Activated CD8-positive, alpha-beta memory T cell treated with anti-CD3 and anti-CD28 coated beads for 48 hours (primary cell): ENCODE measurements around the gene NPHP4.

Experiments
- DNase-seq, 3 experiments: peaks; one replicate each; pipeline ENCODE4 v3.0.0-alpha.2; 2020; ENCODE audit warnings: low read depth in 2 of 3, low spot score in 2 of 3

Gene NPHP4

DNA sequence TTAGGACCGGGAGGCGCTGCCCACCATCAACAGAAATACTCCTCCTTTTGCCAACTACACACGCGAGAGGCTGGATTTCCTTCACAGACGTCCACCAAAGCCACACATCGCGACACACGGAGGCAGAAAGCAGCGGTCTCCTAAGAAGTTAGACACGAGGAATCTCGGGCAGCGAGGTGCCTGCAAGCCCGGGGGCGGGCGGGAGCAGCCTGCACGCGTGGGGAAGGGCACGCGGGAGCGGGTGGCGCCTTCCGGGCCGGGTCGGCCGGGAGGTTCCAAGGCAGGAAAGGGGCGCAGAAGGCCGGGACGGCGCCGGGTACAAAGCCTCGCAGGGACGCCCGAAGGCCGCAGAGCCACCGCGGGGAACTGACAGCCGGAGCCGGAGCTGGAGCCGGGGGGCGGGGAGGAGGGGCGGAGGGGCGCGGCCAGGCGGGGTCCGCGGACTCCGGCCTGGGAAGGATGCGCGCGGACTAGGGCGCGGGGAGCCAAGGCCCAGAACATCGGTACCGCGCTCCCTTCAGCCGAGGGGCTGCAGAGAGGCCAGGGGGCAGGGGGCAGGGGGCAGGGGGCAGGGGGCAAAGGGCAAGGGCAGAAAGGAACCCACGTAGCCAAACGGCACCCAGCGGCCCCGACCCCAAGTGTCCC is 722 bp downstream of the NPHP4 start:
- DNase-seq: peak in 1 of 3 experiments; percentile 25

DNA sequence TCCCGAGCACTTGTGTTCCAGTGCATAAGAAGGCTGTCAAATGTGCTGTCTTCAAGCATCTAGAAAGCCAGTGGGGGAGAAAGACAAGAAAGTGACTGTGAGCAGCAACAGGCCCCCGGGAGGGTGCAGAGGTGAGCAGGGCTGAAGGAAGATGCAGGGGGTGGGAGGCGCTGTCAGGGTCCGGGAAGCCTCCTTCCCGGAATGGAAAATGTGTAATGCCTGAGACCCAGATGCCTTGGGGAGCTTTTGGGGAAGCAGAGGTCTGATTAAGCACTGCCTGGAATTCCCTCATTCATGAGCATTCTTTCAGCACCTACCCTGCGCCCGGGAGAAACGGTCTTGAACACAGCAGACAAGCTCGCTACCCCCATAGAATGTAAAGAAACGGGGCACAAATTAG is 1.3 kb downstream of the NPHP4 start:
- no peak for DNase-seq

DNA sequence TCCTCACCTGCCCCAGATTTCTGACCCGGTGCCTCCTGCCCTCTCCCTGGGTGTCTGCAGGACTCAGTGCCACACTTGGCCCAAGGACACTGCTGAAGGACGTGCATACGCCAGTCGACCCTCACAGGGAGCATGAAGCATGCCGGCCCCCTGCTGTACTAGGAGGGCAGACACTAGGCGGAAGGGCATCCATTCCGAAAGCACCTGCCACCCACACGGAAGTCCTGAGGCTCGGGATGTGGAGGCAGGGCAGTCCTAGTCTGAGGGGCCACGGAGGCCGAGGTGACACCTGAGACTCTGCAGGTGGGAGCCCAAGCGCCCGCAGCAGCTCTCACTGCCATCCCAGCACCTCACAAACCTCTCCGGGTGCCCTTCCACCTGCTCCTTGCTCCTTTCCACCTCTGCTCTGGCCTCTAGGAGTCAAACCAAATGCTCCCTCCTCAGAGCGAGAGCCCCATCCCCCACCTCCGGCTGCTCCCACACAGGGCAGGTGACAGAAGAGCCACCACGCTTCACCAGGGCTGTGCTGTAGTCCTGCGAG is 2.4 kb downstream of the NPHP4 start:
- no peak for DNase-seq

DNA sequence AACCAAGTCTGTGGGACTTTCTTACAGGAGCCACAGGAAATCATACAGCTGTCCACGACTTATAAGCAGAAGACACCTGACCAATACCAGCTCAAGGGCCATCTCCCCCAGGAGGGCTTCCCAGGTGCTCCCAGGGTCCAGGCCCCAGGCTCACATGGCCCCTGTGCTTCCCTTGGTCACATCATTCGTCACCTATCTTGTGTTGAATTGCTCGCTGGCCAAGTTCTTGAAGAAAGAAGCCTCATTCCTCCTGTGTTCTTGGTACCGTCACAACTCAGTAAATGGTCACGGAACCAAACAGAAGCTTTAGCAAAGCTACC is 3.0 kb downstream of the NPHP4 start:
- DNase-seq: no peak

DNA sequence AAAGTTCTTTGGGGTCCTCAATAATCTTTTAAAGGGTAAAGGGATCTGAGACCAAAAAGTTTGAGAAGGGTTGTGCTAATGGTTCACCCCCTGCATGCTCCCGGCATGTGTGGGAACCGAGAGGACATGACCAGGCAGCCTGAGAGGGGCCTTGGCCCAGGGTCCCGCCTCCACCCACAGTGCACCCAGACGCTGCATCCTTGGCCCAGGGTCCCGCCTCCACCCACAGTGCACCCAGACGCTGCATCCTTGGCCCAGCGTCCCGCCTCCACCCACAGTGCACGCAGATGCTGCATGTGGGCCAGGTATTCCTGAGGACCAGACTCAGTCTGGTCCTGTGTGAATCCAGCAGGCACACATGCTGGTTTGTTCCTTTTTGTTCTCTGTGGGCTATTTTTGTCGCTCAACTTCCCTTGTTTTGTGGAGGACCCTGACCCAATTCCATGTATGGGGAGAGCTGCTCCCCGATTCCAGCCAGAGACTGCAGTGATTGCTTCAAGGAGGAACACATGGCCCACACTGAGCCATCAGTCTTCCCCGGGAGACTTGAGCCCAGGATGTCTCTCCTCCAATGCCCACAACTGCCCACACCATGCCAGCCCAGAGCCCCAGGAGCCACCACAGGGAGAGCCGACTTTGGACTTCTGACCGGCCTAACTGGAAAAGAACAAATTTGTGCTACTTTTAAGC is 3.5 kb downstream of the NPHP4 start:
- DNase-seq: no peak

DNA sequence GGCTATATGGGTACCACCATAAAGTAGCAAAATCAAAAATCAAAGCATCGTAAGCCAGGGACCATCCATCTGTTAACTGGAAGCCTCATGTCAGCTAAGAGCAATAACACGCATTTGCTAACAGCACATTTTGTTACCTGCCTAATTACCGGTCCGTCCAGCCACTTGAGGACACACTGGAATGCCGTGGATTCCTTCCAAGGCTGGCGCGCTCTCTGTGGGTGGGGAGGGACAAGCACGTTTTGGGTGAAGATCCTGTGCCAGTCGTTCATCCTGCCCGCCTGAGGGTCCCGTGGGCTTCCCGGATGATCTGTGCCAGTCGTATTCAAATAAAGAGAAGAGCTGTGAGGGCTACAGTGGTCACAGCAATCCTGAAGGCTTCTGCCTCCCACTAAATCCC is 6.2 kb downstream of the NPHP4 start:
- DNase-seq: no peak

DNA sequence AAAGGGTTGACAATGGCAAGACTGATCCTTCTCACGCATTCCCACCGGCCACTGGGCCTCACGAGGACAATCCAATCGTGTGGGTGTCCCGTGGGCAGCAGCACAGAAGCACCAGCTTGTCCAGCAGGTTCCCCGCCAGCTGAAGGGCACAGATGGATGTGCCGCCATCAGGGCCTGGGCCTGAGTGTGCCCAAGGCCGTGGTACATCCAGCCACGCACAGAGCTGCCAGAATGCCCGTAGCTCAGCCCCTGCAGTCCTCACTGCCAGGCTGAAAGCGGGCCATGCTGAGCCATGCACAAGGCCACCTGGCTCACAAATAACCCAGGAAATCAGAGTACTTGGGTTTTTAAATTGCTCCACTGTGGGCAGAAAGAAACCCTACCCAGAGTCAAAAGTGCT is 7.0 kb downstream of the NPHP4 start:
- no peak for DNase-seq

DNA sequence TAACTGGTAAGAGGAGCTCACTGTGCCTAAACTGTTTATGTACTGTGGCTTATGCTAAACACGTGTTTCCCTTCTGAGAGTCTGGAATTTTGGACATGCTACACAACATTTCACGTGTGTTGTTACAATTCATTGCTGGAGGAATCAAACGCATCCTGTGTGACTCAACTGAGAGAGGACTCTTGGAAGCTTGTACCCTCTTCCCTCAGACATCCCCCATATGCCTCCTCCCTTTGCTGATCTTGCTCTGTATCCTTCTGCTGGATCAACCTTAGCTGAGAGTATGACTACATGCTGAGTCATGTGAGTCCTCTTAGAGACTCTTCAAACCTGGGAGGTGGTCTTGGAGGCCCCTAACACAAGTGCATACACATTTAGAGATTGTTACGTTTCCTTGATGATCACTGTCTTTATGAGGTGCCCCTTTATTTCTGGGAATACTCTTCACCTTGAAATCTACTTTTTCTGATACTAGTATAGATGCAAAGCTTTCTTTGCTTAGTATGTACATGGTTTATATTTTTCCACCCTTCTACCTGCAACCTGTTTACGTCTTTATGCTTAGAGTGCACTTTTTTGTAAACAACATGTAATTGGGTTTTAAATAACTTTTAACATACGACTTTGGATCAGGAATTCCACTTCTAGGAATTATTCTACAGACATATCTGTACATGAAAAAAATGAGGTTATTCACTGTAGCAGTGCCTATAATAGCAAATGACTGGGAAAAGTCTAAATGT is 8.7 kb downstream of the NPHP4 start:
- DNase-seq: no peak

DNA sequence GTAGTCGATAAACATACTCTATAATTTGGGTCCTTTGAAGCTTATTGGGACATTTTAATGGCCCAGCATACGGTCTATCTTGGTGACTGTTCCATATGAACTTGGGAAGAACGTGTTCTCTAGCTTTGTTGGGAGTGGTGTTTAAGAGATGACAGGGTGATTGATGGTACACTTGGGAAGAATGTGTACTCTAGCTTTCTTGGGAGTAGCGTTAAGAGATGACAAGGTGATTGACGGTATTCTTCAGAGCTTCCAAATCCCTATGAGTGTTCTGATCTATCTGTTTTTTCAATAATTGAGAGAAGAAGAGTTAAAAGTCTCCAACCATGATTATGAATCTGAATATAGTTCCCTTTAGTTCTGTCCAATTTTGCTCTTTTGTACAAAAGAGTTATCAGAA is 9.4 kb downstream of the NPHP4 start:
- DNase-seq: no peak

DNA sequence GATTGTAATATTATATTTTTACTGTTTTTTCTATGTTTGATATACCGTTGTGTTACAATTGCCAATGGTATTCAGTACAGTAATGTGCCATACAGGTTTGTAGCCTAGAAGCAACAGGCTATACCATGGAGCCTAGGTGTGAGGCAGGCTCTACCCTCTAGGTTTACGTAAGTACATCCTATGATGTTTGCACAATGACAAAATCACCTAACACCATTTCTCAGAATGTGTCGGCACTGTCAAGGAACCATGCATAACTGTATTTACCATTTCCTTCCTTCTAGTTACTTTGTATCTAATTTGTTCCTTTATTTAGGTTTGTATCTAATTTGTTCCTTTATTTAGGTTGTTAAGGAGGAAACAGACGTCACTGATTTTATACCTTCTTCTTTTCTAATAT is 9.9 kb downstream of the NPHP4 start:
- DNase-seq: no peak

DNA sequence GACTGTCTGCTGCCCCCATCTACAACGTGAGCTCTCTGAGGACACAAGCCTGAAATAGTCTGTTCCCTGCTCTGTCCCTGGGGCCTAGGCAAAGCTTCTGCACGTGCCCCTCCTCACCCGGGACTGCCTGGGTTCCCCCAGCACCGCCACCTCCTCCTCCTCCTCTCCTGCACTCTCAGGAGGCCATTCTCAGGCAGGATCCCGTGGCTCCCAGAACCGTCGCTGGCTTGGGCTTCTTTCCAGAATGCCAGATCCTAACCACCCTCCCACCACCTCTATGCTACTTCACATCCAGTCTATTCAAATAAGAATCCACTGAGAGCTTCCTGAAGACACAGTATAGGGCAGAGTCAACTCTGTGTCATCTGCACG is 11.2 kb downstream of the NPHP4 start:
- DNase-seq: no peak

DNA sequence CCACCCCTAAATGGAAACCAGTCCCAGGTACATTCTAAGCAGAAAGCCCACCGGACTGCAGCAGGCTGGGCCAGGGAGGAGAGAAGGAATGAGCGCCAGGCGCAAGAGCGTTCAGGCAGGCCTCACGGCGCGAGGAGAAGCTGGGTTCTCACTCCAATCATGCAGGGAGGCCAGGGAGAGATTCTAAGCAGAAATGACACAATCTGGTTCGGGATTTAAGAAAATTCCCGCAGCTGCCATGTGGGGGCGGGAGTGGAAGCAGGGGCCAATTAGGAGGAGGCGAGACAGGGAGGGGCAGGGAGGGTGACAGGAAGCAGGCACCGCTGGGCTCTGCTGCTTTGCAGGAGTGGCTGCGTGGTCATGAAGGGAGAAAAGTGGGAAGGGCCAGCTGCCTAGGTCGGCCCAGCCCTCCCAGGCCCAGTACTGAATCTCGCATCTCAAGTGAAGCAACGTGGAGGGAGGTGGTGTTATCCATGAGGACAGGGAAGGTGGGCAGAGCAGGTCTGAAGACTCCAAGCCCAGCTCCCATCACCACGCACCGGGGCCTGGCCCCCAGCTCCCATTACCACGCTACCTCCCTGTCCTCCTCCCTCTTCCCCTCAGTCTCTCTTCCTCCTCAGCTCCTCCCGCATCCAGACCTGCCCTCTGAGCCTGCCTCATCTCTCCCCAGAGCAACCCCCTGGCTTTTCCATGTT is 11.8 kb downstream of the NPHP4 start:
- no peak for DNase-seq

DNA sequence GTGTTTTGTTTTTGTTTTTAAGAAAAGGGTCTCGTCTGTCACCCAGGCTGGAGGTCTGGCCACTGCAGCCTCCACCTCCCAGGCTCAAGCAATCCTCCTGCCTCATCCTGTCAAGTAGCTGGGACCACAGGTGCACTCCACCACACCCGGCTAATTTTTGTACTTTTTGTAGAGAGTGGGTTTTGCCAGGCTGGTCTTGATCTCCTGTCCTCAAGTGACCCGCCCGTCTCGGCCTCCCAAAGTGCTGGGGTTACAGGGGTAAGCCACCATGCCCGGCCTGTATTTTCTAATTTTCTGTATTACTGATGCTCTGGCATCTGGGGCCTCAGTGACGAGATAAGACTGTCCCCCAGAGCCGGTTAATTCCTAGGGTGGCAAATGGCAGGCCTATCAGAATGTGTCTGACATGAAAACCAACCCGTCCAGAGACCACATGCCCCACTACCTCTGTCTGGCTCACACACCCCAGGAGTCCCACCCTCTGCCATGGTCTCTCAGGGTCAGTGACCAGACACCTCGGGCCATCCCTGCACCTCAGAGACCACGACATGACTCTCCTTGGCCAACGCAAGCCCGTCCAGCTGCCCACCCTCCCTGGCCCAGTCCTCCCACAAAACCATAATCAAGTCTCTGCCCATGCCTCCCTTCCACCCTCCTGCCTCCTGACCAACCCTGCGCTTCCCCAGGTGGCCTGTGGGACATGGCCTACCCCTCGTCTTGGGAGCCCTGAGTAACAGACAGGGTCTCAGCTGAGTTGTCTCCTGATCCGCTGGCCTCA is 12.5 kb downstream of the NPHP4 start:
- no peak for DNase-seq

DNA sequence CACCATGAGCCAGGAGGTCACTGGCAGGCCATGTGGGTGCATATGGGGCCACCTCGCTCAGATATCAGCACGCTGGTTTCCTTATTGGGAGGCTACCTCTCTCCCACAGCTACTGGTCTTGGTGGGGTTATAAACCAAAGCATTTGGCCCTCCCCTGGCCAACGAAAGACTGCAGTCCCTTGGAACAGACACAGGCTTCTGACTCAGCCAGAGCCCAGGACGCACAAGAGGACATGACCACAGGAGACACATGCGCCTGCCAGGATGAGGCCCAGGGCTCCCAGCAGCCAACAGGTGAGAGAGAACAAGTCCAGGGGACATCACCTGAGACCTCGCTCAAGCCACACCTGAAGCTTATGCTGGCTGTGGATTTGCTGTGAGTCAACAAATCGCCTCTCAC is 13.8 kb downstream of the NPHP4 start:
- no peak for DNase-seq

DNA sequence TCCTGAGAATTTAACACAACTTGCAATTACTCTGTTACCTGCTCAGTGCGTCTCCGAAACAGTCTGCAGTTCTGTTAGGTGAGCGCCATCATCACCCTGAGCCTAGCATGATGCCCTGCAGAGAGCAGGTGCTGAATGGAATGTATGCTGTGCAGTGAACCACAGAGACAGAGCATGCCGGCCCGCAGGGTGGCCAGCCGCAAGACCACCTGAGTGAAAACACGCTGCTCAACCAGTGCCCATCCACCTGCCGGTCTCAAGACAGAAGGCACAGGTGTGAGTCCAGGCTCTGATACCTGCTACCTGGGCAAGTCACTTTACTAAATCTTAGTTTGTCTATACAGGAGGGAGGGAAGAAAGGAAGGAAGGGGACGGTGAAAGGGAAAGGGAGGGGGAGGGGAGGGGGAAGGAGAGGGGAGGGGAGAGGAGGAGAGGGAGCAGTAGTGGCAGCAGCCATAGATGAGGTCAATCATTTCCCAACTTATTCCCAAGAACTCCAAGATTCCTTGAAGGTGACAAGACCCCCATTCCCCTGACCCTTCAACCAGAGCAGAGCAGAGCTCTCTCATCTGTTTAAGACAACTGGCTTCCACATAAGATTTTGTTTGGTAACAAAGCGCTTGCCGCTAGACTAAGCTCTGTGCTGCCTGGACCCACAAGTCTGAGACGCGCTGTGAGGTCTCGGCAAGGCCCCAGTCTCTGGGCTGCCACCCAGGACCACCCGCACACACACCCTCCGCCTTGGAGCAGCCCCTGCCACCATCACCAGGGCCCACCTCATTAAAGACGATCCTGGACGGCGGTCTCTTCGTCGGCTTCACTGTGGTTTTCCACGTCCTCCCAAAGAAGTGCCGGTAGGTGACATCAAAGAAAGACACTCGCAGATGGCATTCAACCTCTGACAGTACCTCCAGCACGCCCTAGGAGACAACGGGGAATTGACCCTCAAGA is 14.5 kb downstream of the NPHP4 start:
- no peak for DNase-seq

DNA sequence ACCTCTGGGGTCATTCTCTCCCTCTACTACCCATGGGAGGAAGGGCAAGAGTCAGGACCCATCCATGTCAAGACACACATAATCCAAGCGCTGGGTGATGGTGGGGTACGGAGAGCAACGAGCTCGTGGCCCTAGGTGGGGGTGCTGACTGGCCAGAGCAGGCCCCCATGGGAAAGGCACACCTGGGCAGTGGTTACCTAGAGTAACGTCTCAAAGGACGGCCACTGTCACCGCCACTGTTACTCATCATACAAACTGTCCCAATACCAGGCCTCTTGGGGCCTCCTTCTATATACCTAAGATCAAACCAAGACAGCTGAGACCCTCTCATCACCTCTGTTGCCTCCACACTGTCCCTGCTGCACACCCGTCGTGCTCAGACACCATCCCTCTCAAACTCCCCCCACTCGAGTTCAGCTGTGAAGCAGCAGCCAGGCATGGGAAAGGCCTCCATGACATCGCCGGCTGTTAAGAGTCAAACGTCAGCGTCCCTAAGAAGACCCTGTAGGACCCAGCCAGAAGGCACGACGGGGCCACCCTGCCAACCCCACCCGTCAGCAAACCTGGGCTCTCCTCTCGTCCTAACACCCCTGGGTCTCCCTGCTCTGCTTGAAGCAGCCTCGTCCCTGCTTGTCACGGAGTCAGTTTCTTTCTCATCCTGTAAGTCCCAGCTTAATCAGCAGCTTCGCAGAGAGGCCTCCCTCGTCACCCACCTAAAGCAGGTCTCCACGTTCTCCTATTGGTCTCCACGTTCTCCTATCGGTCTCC is 15.3 kb downstream of the NPHP4 start:
- no peak for DNase-seq

DNA sequence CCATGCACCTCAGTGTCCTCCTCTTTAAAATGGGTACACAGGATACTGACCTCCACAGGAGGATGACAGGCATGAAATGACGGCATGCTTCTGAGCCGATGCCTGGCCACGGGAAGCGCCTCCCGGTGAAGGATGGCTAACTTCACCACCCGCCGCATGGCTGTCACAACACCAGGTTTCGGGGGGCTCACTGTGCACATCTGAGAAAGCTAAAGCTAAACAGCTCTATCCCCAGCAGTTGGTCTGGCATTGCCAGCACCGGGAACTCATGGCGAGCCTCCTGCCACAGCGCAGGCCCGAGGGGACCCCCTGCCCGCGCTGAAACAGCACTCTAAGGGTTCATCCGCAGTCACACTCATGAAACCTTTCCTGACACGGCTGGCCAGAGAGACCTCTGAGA is 16.0 kb downstream of the NPHP4 start:
- no peak for DNase-seq

DNA sequence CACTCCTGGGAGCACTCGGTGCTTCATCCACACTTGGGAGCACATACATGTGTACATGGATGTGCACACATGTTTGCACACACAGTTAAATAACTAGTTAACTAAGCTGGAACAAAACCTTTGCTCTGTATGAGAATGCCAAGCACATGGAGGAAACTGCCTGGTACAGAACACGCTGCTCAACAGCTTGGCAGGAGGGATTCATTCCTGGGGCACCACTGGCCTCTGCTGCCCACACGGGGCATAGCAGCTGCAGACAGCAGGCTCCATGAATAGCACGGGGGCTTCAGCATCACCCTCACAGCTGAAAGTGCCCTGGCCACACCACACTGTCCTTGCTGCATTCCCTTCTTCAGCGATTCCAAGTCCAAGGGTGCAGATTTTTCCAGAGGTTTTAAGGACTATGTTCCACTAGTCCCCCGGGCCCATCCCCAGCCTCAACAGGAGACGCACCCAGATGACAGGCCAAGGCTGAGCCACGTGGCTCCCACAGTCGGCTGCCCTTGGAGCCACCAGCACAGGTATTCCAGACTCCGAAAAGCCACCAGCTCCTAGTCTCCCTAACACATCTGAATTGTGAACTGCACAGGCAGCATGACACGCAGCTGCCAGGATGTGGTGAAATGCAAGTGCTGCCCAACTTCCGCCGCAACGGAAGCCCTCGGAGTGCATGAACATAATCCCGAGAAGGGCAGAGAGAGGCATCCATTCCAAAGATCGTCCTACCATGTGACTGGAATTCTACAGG is 16.9 kb downstream of the NPHP4 start:
- DNase-seq: no peak
